GM12878 (cell line): ENCODE results near the gene MAP3K21. TPM values are rescaled to one million over a fixed set of nuclear protein-coding genes. Genes with fewer than 3 reads are reported as not detected.

ENCODE experiments used
- BCL11A ChIP-seq: IDR thresholded peaks from 2 replicates; pipeline ENCODE4 v1.6.1; 2011; ENCODE audit warnings: low read depth, low read length
- BMI1 ChIP-seq: fragments of 450-650 bp; IDR thresholded peaks from 2 replicates; pipeline ENCODE4 v1.6.1; 2016; ENCODE audit warnings: mild to moderate bottlenecking, moderate library complexity, borderline replicate concordance
- E2F4 ChIP-seq: IDR thresholded peaks from 2 replicates; pipeline ENCODE4 v1.6.1; 2012; ENCODE audit warnings: low read depth, low read length, improper control_type of control experiment
- EZH2 ChIP-seq: IDR thresholded peaks from 2 replicates; pipeline ENCODE4 v1.6.1; 2012; ENCODE audit warnings: low read depth, mild to moderate bottlenecking, control low read depth, inconsistent platforms, low read length, borderline replicate concordance; ENCODE audit not compliant: control insufficient read depth
- FOXK2 ChIP-seq: fragments of 450-650 bp; IDR thresholded peaks from 2 replicates; pipeline ENCODE4 v1.6.1; 2017; ENCODE audit warnings: mild to moderate bottlenecking, moderate library complexity
- HSF1 ChIP-seq: fragments of 150-350 bp; IDR thresholded peaks from 2 replicates; pipeline ENCODE4 v1.6.1; 2014; ENCODE audit warnings: mild to moderate bottlenecking, low read depth, low read length
- JUND ChIP-seq: IDR thresholded peaks from 2 replicates; pipeline ENCODE4 v1.6.1; 2012; ENCODE audit warnings: low read depth, mild to moderate bottlenecking, low read length, improper control_type of control experiment, moderate library complexity
- NFXL1 ChIP-seq: fragments of 450-650 bp; IDR thresholded peaks from 2 replicates; pipeline ENCODE4 v1.6.1; 2017; ENCODE audit warnings: antibody characterized with exemption, mild to moderate bottlenecking, borderline replicate concordance
- NR2F1 ChIP-seq: fragments of 450-650 bp; conservative IDR thresholded peaks from 2 replicates; pipeline ENCODE4 v1.6.1; 2017; ENCODE audit warnings: mild to moderate bottlenecking
- PRDM15 ChIP-seq: fragments of 450-650 bp; formaldehyde crosslinking; IDR thresholded peaks from 2 replicates; pipeline ENCODE4 v1.4.0; 2020; ENCODE audit warnings: mild to moderate bottlenecking, moderate library complexity
- RAD51 ChIP-seq: fragments of 450-650 bp; IDR thresholded peaks from 2 replicates; pipeline ENCODE4 v1.6.1; 2016; ENCODE audit warnings: moderate library complexity, mild to moderate bottlenecking, inconsistent platforms
- SREBF1 ChIP-seq: IDR thresholded peaks from 2 replicates; pipeline ENCODE4 v1.6.1; 2012; ENCODE audit warnings: mild to moderate bottlenecking, low read length
- SREBF2 ChIP-seq: IDR thresholded peaks from 2 replicates; pipeline ENCODE4 v1.6.1; 2012; ENCODE audit warnings: mild to moderate bottlenecking, low read length
- ZBTB11 ChIP-seq: fragments of 450-650 bp; formaldehyde crosslinking; IDR thresholded peaks from 2 replicates; pipeline ENCODE4 v1.5.0; 2022; ENCODE audit warnings: mild to moderate bottlenecking, missing genetic modification characterization
- ZBTB40 ChIP-seq: fragments of 450-650 bp; IDR thresholded peaks from 2 replicates; pipeline ENCODE4 v1.6.1; 2016; ENCODE audit warnings: mild to moderate bottlenecking, moderate library complexity, borderline replicate concordance
- ZNF217 ChIP-seq: fragments of 450-650 bp; IDR thresholded peaks from 2 replicates; pipeline ENCODE4 v1.6.1; 2017; ENCODE audit warnings: antibody characterized with exemption, mild to moderate bottlenecking
- ZNF622 ChIP-seq: fragments of 450-650 bp; IDR thresholded peaks from 2 replicates; pipeline ENCODE4 v1.6.1; 2017; ENCODE audit warnings: mild to moderate bottlenecking, inconsistent platforms
- polyA plus RNA-seq, 11 experiments: library from polyadenylated mRNA; depleted of rRNA in 4 of 11; unstranded in 6 of 11; stranded (reverse) in 5 of 11; fragments of >200 nt; fragmentation: Nextera tagmentation in 4 of 11; fragmentation: Illumina TruSeq in 1 of 11; extraction: Ambion mirVana in 4 of 11; extraction: Trizol in 1 of 11; gene quantifications; 1 replicate in 1 of 11; 2 replicates in 10 of 11; pipeline versions ENCODE4 v1.2.1 to v1.2.3, GENCODE V29; 2011 to 2016; ENCODE audit warnings: inconsistent platforms in 2 of 11, missing spikeins in 2 of 11, low read depth in 1 of 11
- total RNA-seq, 4 experiments: library from RNA; depleted of rRNA in 3 of 4; stranded (reverse); fragments of >200 nt in 3 of 4; fragmentation: Illumina TruSeq in 1 of 4; extraction: Trizol in 1 of 4; gene quantifications; 2 replicates each; pipeline versions ENCODE4 v1.2.1 to v1.2.3, GENCODE V29; 2013 to 2021

The MAP3K21 gene
- total and polyA plus RNA-seq, 10 of the 15 experiments (the other 5 are each of a cell fraction or from before 2014, with no cell fraction given): 0.02 to 0.21 (median 0.09) TPM; not detected in 1

- no peak for TF ChIP-seq PRDM15 (CRISPR knock-in tag)
- no peak for TF ChIP-seq SREBF2
- no peak for TF ChIP-seq NFXL1
- no peak; the same call in 1 of the 2 replicates for TF ChIP-seq ZBTB40
- no peak for TF ChIP-seq E2F4
- no peak for TF ChIP-seq SREBF1
- 0 out of 2 replicates have a peak, but pooled peaks have one; percentile 16 for TF ChIP-seq NR2F1
- no peak for TF ChIP-seq EZH2
- no peak for TF ChIP-seq ZNF622
- TF ChIP-seq ZBTB11 (CRISPR knock-in tag): no peak
- TF ChIP-seq RAD51: no peak
- no peak for TF ChIP-seq HSF1
- peak; percentile 76; the same call in 1 of the 2 replicates for TF ChIP-seq ZNF217
- peak; percentile 63; the same call in 1 of the 2 replicates for TF ChIP-seq BMI1
- TF ChIP-seq BCL11A: peak; percentile 48; the same call in 1 of the 2 replicates
- no peak for TF ChIP-seq FOXK2
- peak; percentile 54; the same call in 1 of the 2 replicates for TF ChIP-seq JUND
Measured at GRCh38 chr1:233375653-233376052, 48.1 kb downstream of the MAP3K21 start (continued).
